Fibroblast of lung (primary cell): ENCODE results near the gene NTPCR. TPM values are rescaled to one million over a fixed set of nuclear protein-coding genes. Genes with fewer than 3 reads are reported as not detected.

Experiments
- DNase-seq, 2 donors: peaks; one replicate each; pipeline versions ENCODE4 v3.0.0 to v3.0.0-alpha.2; 2010; ENCODE audit warnings: low read depth in 2 of 2
- H2AFZ ChIP-seq: 2 replicates; pipeline ENCODE4 v1.5.1; 2012; ENCODE audit warnings: low read length, control low read depth, inconsistent platforms
- H3K27ac ChIP-seq: 2 replicates; pipeline ENCODE4 v1.5.1; 2011; ENCODE audit warnings: low read length, control low read depth; ENCODE audit not compliant: insufficient read depth
- H3K27me3 ChIP-seq: 2 replicates; pipeline ENCODE4 v1.5.1; 2011; ENCODE audit warnings: mild to moderate bottlenecking, low read length; ENCODE audit not compliant: control insufficient read depth, insufficient read depth
- H3K36me3 ChIP-seq: 2 replicates; pipeline ENCODE4 v1.5.1; 2011; ENCODE audit warnings: low read length; ENCODE audit not compliant: control insufficient read depth, insufficient read depth
- H3K4me1 ChIP-seq: 2 replicates; pipeline ENCODE4 v1.5.1; 2011; ENCODE audit warnings: low read length; ENCODE audit not compliant: control insufficient read depth, insufficient read depth; ENCODE audit errors: extremely low read depth
- H3K4me2 ChIP-seq: 2 replicates; pipeline ENCODE4 v1.5.1; 2011; ENCODE audit warnings: low read length, control low read depth; ENCODE audit not compliant: insufficient read depth; ENCODE audit errors: extremely low read depth
- H3K4me3 ChIP-seq, 4 experiments: fragments of 200-600 bp in 1 of 4; sonication (generic) in 1 of 4; replicated peaks in 1 of 4; 2 replicates each; pipeline ENCODE4 v1.5.1; 2011 to 2016; ENCODE audit warnings: low read length in 4 of 4, low read depth in 3 of 4, mild to moderate bottlenecking in 3 of 4, control low read depth in 2 of 4, inconsistent platforms in 1 of 4, mixed read lengths in 1 of 4; ENCODE audit not compliant: insufficient read depth in 1 of 4; ENCODE audit errors: control extremely low read depth in 1 of 4
- H3K79me2 ChIP-seq: 2 replicates; pipeline ENCODE4 v1.5.1; 2012; ENCODE audit warnings: mild to moderate bottlenecking, low read length, inconsistent platforms; ENCODE audit not compliant: control insufficient read depth, insufficient read depth
- H3K9ac ChIP-seq: 2 replicates; pipeline ENCODE4 v1.5.1; 2011; ENCODE audit warnings: mild to moderate bottlenecking, low read length, control low read depth; ENCODE audit not compliant: insufficient read depth
- H3K9me3 ChIP-seq: 2 replicates; pipeline ENCODE4 v1.5.1; 2012; ENCODE audit warnings: low read depth, low read length; ENCODE audit not compliant: control insufficient read depth, insufficient read depth
- H4K20me1 ChIP-seq: 2 replicates; pipeline ENCODE4 v1.5.1; 2011; ENCODE audit warnings: low read length; ENCODE audit not compliant: control insufficient read depth, insufficient read depth; ENCODE audit errors: extremely low read depth
- EZH2 ChIP-seq: IDR thresholded peaks from 2 replicates; pipeline ENCODE4 v1.5.1; 2012; ENCODE audit warnings: low read length, control low read depth, mild to moderate bottlenecking; ENCODE audit errors: missing control alignments
- polyA plus RNA-seq, 2 donors: library from polyadenylated mRNA; depleted of rRNA in 1 of 2; stranded (reverse) in 1 of 2; unstranded in 1 of 2; fragments of >200 nt; gene quantifications; 2 replicates each; pipeline ENCODE4 v1.2.1, GENCODE V29; 2011 to 2012; ENCODE audit warnings: missing spikeins in 1 of 2
- total RNA-seq: library from RNA; depleted of rRNA; stranded (reverse); fragments of >200 nt; gene quantifications from 2 replicates; pipeline ENCODE4 v1.2.1, GENCODE V29; 2014
- TF ChIP-seq, protein P1 (sequence below), 2 donors: IDR thresholded peaks in 1 of 2; conservative IDR thresholded peaks in 1 of 2; 1 replicate in 1 of 2; 2 replicates in 1 of 2; pipeline ENCODE4 v1.5.1; 2011 to 2012; ENCODE audit warnings: low read length in 2 of 2, control low read depth in 1 of 2, inconsistent platforms in 1 of 2, low read depth in 1 of 2, mild to moderate bottlenecking in 1 of 2

The NTPCR gene
- total and polyA plus RNA-seq, 2 donors (not counting 1 experiment from before 2014, with no cell fraction given): 23.0 to 27.9 TPM

DNA sequence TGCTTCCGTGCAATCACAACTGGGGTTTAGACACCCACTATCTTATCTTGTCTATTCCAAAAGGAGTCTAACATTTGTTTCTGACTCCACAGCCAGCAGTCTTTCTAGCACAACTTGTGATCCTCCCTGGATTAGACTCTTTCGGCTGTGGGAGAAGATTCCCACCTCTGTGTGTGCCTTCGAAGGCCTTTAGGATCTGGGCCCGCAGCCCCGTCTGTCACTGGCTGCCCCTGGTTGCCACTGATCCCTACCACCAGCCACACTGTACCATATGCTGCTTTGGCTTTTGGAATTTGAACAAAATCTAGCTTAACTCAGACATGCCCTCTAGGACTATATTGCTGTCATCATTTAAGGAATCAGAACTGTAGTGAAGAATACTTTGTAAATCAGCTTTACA, 18.0 kb downstream of the NTPCR start:
- no peak for TF ChIP-seq EZH2
- TF ChIP-seq, protein P1, sequence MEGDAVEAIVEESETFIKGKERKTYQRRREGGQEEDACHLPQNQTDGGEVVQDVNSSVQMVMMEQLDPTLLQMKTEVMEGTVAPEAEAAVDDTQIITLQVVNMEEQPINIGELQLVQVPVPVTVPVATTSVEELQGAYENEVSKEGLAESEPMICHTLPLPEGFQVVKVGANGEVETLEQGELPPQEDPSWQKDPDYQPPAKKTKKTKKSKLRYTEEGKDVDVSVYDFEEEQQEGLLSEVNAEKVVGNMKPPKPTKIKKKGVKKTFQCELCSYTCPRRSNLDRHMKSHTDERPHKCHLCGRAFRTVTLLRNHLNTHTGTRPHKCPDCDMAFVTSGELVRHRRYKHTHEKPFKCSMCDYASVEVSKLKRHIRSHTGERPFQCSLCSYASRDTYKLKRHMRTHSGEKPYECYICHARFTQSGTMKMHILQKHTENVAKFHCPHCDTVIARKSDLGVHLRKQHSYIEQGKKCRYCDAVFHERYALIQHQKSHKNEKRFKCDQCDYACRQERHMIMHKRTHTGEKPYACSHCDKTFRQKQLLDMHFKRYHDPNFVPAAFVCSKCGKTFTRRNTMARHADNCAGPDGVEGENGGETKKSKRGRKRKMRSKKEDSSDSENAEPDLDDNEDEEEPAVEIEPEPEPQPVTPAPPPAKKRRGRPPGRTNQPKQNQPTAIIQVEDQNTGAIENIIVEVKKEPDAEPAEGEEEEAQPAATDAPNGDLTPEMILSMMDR (conservative IDR thresholded peaks at IDR 0.05 in 1 of 2, IDR thresholded peaks at IDR 0.05 in 1 of 2; ENCODE audit: low read depth in 1 of 2, low read length in 2 of 2): no peak
- no peak for DNase-seq
- Histone ChIP-seq H3K79me2 (no peaks in the 10 kb centered on the region), H4K20me1 (no peaks in the 10 kb centered on the region), H2AFZ (no peak overlapping the region), H3K36me3 (peaks cover 2% of the 10 kb centered on the region), H3K27me3 (no peaks in the 10 kb centered on the region), H3K9ac (no peak overlapping the region), H3K9me3 (no peaks in the 10 kb centered on the region), H3K4me3 (no peak overlapping the region), H3K4me1 (peaks cover under 1% of the 10 kb centered on the region), H3K27ac (no peak overlapping the region), H3K4me2 (no peak overlapping the region)

DNA sequence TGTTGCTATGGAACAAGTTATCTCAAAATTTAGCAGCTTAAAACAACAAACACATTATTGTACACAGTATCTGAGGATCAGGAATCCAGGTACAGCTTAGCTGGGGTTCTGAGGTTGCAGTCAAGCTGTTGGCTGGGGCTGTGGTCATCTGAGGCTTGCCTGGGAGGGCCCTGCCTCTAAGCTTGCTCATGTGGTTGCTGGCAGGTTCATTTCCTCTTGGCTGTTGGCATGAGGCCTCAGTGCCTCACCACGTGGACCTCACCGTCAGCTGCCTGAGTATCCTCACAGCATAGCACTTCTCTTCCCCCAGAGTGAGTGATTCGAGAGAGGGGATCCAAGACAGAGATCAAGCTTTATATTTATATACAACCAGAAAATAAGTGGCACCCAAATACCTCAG, 18.6 kb downstream of the NTPCR start:
- H3K9me3 ChIP-seq: no peaks in the 10 kb centered on the region
- H3K27ac ChIP-seq: no peak overlapping the region
- H3K4me2 ChIP-seq: no peak overlapping the region
- H3K36me3 ChIP-seq: peaks cover 2% of the 10 kb centered on the region
- TF ChIP-seq, protein P1 (conservative IDR thresholded peaks at IDR 0.05 in 1 of 2, IDR thresholded peaks at IDR 0.05 in 1 of 2; ENCODE audit: low read depth in 1 of 2, low read length in 2 of 2): no peak
- no peak for TF ChIP-seq EZH2
- DNase-seq: peak; percentile 56 to 90
- no peaks in the 10 kb centered on the region for H3K4me1 ChIP-seq
- no peak overlapping the region for H3K4me3 ChIP-seq
- no peaks in the 10 kb centered on the region for H3K27me3 ChIP-seq
- no peaks in the 10 kb centered on the region for H3K79me2 ChIP-seq
- H2AFZ ChIP-seq: no peak overlapping the region
- H3K9ac ChIP-seq: no peak overlapping the region
- H4K20me1 ChIP-seq: no peaks in the 10 kb centered on the region

DNA sequence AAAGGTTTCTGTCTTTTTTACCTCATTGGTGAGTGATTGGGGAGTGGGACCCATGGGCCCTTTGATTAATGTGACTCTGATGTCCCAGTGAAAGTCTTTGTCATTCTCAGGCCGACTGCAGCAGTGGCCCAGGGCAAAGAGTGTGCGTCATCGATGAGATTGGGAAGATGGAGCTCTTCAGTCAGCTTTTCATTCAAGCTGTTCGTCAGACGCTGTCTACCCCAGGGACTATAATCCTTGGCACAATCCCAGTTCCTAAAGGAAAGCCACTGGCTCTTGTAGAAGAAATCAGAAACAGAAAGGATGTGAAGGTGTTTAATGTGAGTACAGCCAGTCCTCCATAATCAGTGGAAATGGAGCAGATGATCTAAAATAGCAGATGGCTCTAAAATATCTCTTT, 19.4 kb downstream of the NTPCR start:
- H3K79me2 ChIP-seq: no peaks in the 10 kb centered on the region
- H3K9me3 ChIP-seq: no peaks in the 10 kb centered on the region
- no peaks in the 10 kb centered on the region for H3K4me1 ChIP-seq
- H4K20me1 ChIP-seq: no peaks in the 10 kb centered on the region
- H3K4me2 ChIP-seq: no peak overlapping the region
- H3K9ac ChIP-seq: no peak overlapping the region
- peaks cover 2% of the 10 kb centered on the region for H3K36me3 ChIP-seq
- H2AFZ ChIP-seq: no peak overlapping the region
- no peaks in the 10 kb centered on the region for H3K27me3 ChIP-seq
- TF ChIP-seq EZH2: no peak
- no peak overlapping the region for H3K27ac ChIP-seq
- H3K4me3 ChIP-seq: no peak overlapping the region
- DNase-seq: no peak
